ENCODE data around the gene YY1.

DNA sequence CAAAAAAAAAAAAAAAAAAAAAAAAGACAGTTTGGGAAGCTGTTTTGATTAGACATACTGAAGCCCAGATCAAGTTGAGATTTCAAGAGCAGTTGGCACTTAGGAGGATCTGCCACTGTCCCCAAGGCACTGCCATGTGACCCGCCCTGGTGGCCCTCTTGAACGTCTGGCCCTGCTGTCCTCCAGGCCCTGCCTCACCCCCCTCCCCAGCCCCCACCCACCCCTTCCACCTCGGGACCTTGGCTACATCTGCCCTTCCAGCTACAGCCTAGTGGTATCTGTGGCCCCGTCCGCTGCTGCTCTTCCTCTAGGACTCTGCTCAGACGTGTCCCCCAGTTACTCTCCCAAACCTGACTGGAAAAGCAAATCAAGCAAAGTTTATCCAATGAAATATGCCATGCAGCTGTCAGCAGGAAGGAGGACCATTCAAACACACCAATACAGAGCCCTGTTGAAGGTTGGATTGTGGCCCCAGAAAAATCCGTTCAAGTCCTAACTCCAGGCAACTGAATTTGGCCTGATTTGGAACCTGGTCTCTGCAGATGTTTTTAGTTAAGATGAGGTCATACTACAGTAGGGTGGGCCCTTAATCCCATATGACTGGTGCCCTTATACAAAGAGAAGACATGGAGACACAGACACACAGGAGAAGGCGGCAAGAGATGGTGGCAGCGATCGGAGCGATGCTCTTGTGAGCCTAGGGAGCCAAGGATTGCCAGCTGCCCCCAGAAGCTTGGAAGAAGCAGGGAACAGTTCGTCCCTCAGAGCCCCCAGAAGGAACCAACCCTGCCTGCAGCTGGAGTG lies 49.6 kb downstream of the YY1 start:
- TF ChIP-seq CTCF (IDR thresholded peaks at IDR 0.05) (no peak), POLR2A (IDR thresholded peaks at IDR 0.05) (no peak), POLR2AphosphoS5 (IDR thresholded peaks at IDR 0.05) (no peak)

Data from upper lobe of left lung (tissue), 4 donors.